Stimulated activated naive B cell treated with anti-CD40 and anti-IgM and Interleukin-4, amounts not matched to agents 10 μg/mL and 1 μg/mL and 100 μg/mL, for 72 hours (primary cell): ENCODE data around the gene NAIF1.
"Not testable (repeated sequence)": the region's sequence is repeated elsewhere in the genome, so short reads cannot be mapped to it uniquely, and the experiment has no call there.

Experiments
- ATAC-seq, 2 donors: fragments of 150-1000 bp; cut with Tn5 transposase; replicated peaks; 2 replicates each; pipeline ENCODE4 v1.10.0; 2021; ENCODE audit warnings: moderate library complexity in 1 of 2
- DNase-seq: peaks from one replicate; pipeline ENCODE4 v3.0.0; 2021
- H3K27ac Mint-ChIP-seq: one replicate; pipeline ENCODE4 v1.8.0; 2022; ENCODE audit warnings: mild to moderate bottlenecking, mixed read lengths
- H3K27me3 Mint-ChIP-seq, 2 donors: one replicate each; pipeline ENCODE4 v1.8.0; 2022; ENCODE audit warnings: mixed read lengths in 2 of 2
- H3K36me3 Mint-ChIP-seq, 2 donors: one replicate each; pipeline ENCODE4 v1.8.0; 2022; ENCODE audit warnings: mixed read lengths in 2 of 2, mild to moderate bottlenecking in 1 of 2
- H3K4me1 Mint-ChIP-seq, 2 donors: one replicate each; pipeline ENCODE4 v1.8.0; 2022; ENCODE audit warnings: mixed read lengths in 2 of 2, mild to moderate bottlenecking in 1 of 2
- H3K4me3 Mint-ChIP-seq, 2 donors: one replicate each; pipeline ENCODE4 v1.8.0; 2022; ENCODE audit warnings: mild to moderate bottlenecking in 2 of 2, mixed read lengths in 2 of 2, moderate library complexity in 1 of 2
- H3K9me3 Mint-ChIP-seq, 2 donors: one replicate each; pipeline ENCODE4 v1.8.0; 2022; ENCODE audit warnings: mixed read lengths in 2 of 2, mild to moderate bottlenecking in 1 of 2

The NAIF1 gene

DNA sequence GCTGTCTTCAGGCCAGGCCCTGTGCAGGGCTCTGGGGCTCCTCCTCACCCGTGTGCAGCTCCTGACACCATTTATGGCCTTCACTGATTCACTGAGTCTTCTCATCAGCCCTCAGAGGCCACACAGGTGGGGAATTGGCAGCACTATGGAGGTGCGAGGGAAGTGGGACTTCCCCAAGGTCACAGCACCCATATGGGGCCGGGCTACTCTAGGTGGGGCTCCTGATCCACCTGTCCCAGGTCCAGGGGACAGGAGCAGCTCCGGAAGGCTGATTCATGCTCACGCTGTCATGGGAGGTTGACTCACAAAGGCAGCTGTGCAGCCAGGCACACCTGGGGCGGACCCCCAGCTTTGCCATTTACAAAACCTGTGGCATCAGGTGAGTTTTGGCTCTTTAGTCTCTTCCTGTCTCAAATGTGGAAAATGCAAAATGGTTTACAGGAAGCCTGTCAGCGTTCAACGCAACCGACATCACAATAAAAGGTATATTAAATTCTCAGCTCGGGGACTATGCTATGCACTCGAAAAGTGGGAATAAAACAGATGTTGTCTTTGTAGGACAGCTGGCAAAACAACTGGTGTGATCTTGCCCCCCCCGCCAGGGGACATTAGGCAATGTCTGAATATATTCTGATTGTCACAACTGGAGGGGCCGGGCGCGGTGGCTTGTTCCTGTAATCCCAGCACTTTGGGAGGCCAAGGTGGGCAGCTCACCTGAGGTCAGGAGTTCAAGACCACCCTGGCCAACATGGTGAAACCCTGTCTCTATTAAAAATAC lies 15.0 kb downstream of the NAIF1 start:
- no peaks in the 10 kb centered on the region for H3K27me3 Mint-ChIP-seq
- H3K9me3 Mint-ChIP-seq: no peaks in the 10 kb centered on the region
- H3K4me3 Mint-ChIP-seq: no peak overlapping the region
- no peak overlapping the region for H3K27ac Mint-ChIP-seq
- no peaks in the 10 kb centered on the region for H3K36me3 Mint-ChIP-seq
- DNase-seq (no peak), ATAC-seq (peak in 1 of 2 donors; percentile 6)
- H3K4me1 Mint-ChIP-seq: peaks cover 5 to 6% of the 10 kb centered on the region in 2 donors

- H3K9me3 Mint-ChIP-seq: no peaks in the 10 kb centered on the region
- H3K27ac Mint-ChIP-seq: no peak overlapping the region
- peaks cover 5 to 6% of the 10 kb centered on the region in 2 donors for H3K4me1 Mint-ChIP-seq
- no peaks in the 10 kb centered on the region for H3K27me3 Mint-ChIP-seq
- ATAC-seq (no peak), DNase-seq (no peak)
- no peaks in the 10 kb centered on the region for H3K36me3 Mint-ChIP-seq
- no peak overlapping the region for H3K4me3 Mint-ChIP-seq
Observed at GRCh38 chr9:128049843-128050242, 17.3 kb downstream of the NAIF1 start.

DNA sequence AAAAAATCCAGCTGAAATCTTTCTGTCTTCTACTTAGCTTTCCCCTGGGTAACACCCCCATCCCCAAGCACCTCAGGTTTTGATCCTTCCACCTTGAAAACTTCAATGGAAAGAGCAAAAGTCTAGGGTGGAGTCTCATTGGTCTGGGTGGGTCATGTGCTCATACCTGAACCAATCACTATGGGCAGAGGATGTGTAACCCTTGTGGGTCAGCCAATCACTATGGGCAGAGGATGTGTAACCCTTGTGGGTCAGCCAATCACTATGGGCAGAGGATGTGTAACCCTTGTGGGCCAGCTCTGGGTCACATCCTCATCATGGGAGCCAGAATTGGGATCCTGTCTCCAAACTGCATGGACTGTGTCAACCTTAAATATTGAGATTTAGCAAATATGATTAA lies 18.5 kb downstream of the NAIF1 start:
- H3K27ac Mint-ChIP-seq: no peak overlapping the region
- no peaks in the 10 kb centered on the region for H3K4me1 Mint-ChIP-seq
- no peaks in the 10 kb centered on the region for H3K27me3 Mint-ChIP-seq
- no peaks in the 10 kb centered on the region for H3K36me3 Mint-ChIP-seq
- DNase-seq (no peak), ATAC-seq (peak; percentile 73 to 74)
- no peak overlapping the region for H3K4me3 Mint-ChIP-seq
- H3K9me3 Mint-ChIP-seq: no peaks in the 10 kb centered on the region

GRCh38 chr9:128047231-128047630 lies 19.9 kb downstream of the NAIF1 start:
- H3K27me3 Mint-ChIP-seq: no peaks in the 10 kb centered on the region
- DNase-seq (no peak), ATAC-seq (no peak)
- no peaks in the 10 kb centered on the region for H3K9me3 Mint-ChIP-seq
- H3K27ac Mint-ChIP-seq: no peak overlapping the region
- no peak overlapping the region for H3K4me3 Mint-ChIP-seq
- H3K36me3 Mint-ChIP-seq: no peaks in the 10 kb centered on the region
- H3K4me1 Mint-ChIP-seq: peaks cover under 1 to 1% of the 10 kb centered on the region in 2 donors

GRCh38 chr9:128045831-128046230 lies 21.3 kb downstream of the NAIF1 start:
- Mint-ChIP-seq H3K27ac (no peak overlapping the region), H3K27me3 (no peaks in the 10 kb centered on the region), H3K36me3 (no peaks in the 10 kb centered on the region), H3K9me3 (no peaks in the 10 kb centered on the region), H3K4me1 (peaks cover 8 to 14% of the 10 kb centered on the region in 2 donors), H3K4me3 (no peak overlapping the region)
- DNase-seq (no peak), ATAC-seq (no peak)

GRCh38 chr9:128045409-128045808 lies 21.7 kb downstream of the NAIF1 start:
- H3K9me3 Mint-ChIP-seq, DNase-seq, H3K4me3 Mint-ChIP-seq, H3K27me3 Mint-ChIP-seq, H3K36me3 Mint-ChIP-seq, ATAC-seq, H3K27ac Mint-ChIP-seq: not testable (repeated sequence)
- H3K4me1 Mint-ChIP-seq: peaks cover 8 to 14% of the 10 kb centered on the region in 2 donors

DNA sequence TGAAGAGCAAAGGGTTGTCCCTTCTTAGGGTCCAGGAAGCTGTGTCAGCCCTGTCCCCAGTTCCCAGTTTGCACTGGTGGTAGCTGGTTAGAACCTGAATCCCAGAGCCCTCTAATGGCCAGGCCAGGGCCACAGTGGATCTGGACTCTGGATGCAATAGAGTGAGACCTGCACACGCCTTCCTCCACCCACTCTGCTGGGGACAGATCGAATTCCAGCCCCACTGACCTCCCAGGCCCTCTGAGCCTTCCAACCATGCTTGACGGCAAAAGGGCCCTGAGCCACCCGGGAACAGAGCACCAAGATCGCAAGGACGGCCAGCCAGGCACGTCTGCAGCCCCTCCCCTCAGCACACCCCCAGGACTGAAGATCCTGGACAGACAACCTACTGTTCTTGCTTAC lies 23.7 kb downstream of the NAIF1 start:
- Mint-ChIP-seq H3K27ac (no peak overlapping the region), H3K4me3 (no peak overlapping the region), H3K27me3 (no peaks in the 10 kb centered on the region), H3K36me3 (no peaks in the 10 kb centered on the region), H3K9me3 (no peaks in the 10 kb centered on the region), H3K4me1 (peaks cover 8 to 14% of the 10 kb centered on the region in 2 donors)
- DNase-seq (no peak), ATAC-seq (no peak)

DNA sequence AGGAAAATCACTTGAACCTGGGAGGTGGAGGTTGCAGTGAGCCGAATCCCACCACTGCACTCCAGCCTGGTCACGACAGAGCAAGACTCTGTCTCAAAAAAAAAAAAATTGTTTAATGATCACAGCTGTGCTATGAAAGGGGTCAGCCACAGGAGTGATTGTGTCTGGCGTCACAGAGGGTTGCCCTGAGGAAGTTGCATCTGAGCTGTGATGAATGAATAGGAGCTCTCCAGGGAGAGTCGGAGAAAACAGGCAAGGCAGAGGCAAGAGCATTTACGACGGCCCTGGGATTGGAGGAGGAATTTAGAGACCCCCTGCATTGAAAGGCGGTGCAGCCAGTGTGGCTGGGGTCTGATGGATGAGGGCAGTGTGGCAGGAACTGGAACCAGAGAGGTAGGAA lies 25.1 kb downstream of the NAIF1 start:
- H3K4me3 Mint-ChIP-seq: no peak overlapping the region
- DNase-seq (no peak), ATAC-seq (no peak)
- H3K9me3 Mint-ChIP-seq: no peaks in the 10 kb centered on the region
- peaks cover 8 to 14% of the 10 kb centered on the region in 2 donors for H3K4me1 Mint-ChIP-seq
- no peaks in the 10 kb centered on the region for H3K36me3 Mint-ChIP-seq
- H3K27ac Mint-ChIP-seq: peak overlapping the region; percentile 27
- H3K27me3 Mint-ChIP-seq: no peaks in the 10 kb centered on the region

GRCh38 chr9:128040783-128041182 lies 26.3 kb downstream of the NAIF1 start:
- peaks cover 8 to 14% of the 10 kb centered on the region in 2 donors for H3K4me1 Mint-ChIP-seq
- not testable (repeated sequence) for DNase-seq, H3K4me3 Mint-ChIP-seq, H3K27ac Mint-ChIP-seq, ATAC-seq, H3K27me3 Mint-ChIP-seq, H3K36me3 Mint-ChIP-seq, H3K9me3 Mint-ChIP-seq

- peaks cover 14 to 32% of the 10 kb centered on the region in 2 donors for H3K4me1 Mint-ChIP-seq
- ATAC-seq, H3K4me3 Mint-ChIP-seq, H3K9me3 Mint-ChIP-seq, DNase-seq, H3K27me3 Mint-ChIP-seq, H3K27ac Mint-ChIP-seq, H3K36me3 Mint-ChIP-seq: not testable (repeated sequence)
Observed at GRCh38 chr9:128036522-128036921, 30.6 kb downstream of the NAIF1 start.

GRCh38 chr9:128034821-128035652 lies 32.1 kb downstream of the NAIF1 start:
- no peaks in the 10 kb centered on the region for H3K36me3 Mint-ChIP-seq
- H3K4me1 Mint-ChIP-seq: peaks cover 14 to 35% of the 10 kb centered on the region in 2 donors
- H3K4me3 Mint-ChIP-seq: no peak overlapping the region
- peak; percentile 78 to 84 for ATAC-seq
- DNase-seq: peak; percentile 54
- peak overlapping the region; percentile 37 for H3K27ac Mint-ChIP-seq
- no peaks in the 10 kb centered on the region for H3K27me3 Mint-ChIP-seq
- H3K9me3 Mint-ChIP-seq: no peaks in the 10 kb centered on the region

DNA sequence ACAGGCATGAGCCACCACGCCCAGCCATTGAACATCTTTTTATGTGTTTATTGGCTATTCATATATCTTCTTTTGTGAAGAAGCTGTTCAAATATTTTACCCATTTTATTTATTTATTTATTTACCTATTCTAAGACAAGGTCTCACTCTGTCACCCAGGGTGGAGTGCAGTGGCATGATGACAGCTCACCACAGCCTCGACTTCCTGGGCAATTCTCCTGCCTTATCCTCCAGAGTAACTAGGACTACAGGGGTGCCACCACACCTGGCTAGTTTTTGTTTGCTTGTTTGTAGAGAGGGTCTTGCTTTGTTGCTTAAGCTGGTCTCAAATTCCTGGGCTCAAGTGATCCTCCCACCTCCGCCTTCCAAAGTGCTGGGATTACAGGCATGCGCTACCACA lies 33.5 kb downstream of the NAIF1 start:
- Mint-ChIP-seq H3K9me3 (no peaks in the 10 kb centered on the region), H3K36me3 (no peaks in the 10 kb centered on the region), H3K4me3 (peak overlapping the region in 1 of 2 donors; percentile 25), H3K27me3 (no peaks in the 10 kb centered on the region), H3K27ac (no peak overlapping the region), H3K4me1 (peaks cover 17 to 40% of the 10 kb centered on the region in 2 donors)
- no peak for ATAC-seq
- no peak for DNase-seq

DNA sequence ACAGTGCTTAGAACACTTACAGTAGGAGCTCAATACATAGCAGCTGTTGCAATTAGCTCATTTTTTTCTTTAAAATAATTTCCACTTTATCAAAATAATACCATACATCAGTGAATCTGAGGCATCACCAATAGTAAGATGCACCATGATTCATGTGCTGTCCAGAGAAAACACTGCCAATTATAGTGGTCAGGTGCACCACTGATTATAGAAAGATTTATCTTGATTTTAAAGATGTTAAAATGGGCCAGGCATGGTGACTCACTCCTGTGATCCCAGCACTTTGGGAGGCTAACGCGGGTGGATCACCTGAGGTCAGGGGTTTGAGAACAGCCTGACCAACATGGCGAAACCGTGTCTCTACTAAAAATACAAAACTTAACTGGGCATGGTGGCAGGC lies 39.4 kb downstream of the NAIF1 start:
- Mint-ChIP-seq H3K27me3 (no peaks in the 10 kb centered on the region), H3K27ac (peak overlapping the region; percentile 31), H3K4me3 (no peak overlapping the region), H3K4me1 (peaks cover 36 to 72% of the 10 kb centered on the region in 2 donors), H3K36me3 (no peaks in the 10 kb centered on the region), H3K9me3 (no peaks in the 10 kb centered on the region)
- no peak for DNase-seq
- ATAC-seq: no peak

- peak overlapping the region; percentile 94 for H3K27ac Mint-ChIP-seq
- peaks cover 39 to 71% of the 10 kb centered on the region in 2 donors for H3K4me1 Mint-ChIP-seq
- peak overlapping the region; percentile 33 to 67 for H3K4me3 Mint-ChIP-seq
- no peaks in the 10 kb centered on the region for H3K9me3 Mint-ChIP-seq
- H3K27me3 Mint-ChIP-seq: no peaks in the 10 kb centered on the region
- no peaks in the 10 kb centered on the region for H3K36me3 Mint-ChIP-seq
- ATAC-seq (peak; percentile 19 to 41), DNase-seq (peak; percentile 34)
Observed at GRCh38 chr9:128026773-128027541, 40.2 kb downstream of the NAIF1 start.
